ENCODE measurements around the gene GPR158. TPM values are rescaled to one million over a fixed set of nuclear protein-coding genes. Genes with fewer than 3 reads are reported as not detected.

Gene GPR158
- total RNA-seq, 2 donors from 2014 or later = not detected

GRCh38 chr10:25642721-25643120 lies 467.9 kb downstream of the GPR158 start:
- Histone ChIP-seq H3K4me1 (no peaks in the 10 kb centered on the region), H3K36me3 (no peaks in the 10 kb centered on the region), H3K27me3 (no peaks in the 10 kb centered on the region), H3K27ac (no peak overlapping the region), H3K4me3 (no peak overlapping the region), H3K9me3 (no peaks in the 10 kb centered on the region)
- DNase-seq (ENCODE audit: low spot score) = no peak
- no peak for TF ChIP-seq CTCF (IDR thresholded peaks at IDR 0.05)

GRCh38 chr10:25646371-25646770 lies 471.6 kb downstream of the GPR158 start:
- Histone ChIP-seq H3K27me3 (no peaks in the 10 kb centered on the region), H3K9me3 (no peaks in the 10 kb centered on the region), H3K4me3 (no peak overlapping the region), H3K36me3 (no peaks in the 10 kb centered on the region), H3K27ac (no peak overlapping the region), H3K4me1 (no peaks in the 10 kb centered on the region)
- TF ChIP-seq CTCF (IDR thresholded peaks at IDR 0.05) = no peak
- no peak for DNase-seq (ENCODE audit: low spot score)

- Histone ChIP-seq H3K4me3 (no peak overlapping the region), H3K9me3 (peaks cover 0 to 10% of the 10 kb centered on the region in 2 donors), H3K4me1 (no peaks in the 10 kb centered on the region), H3K27me3 (no peaks in the 10 kb centered on the region), H3K36me3 (no peaks in the 10 kb centered on the region), H3K27ac (no peak overlapping the region)
- DNase-seq (ENCODE audit: low spot score) = no peak
- no peak for TF ChIP-seq CTCF (IDR thresholded peaks at IDR 0.05)
Observed at GRCh38 chr10:25651534-25651933, 476.7 kb downstream of the GPR158 start.

Other genes with a start within 250 kb of the GPR158 start
- 1 to 10 TPM; 4.0 to 5.6 TPM for gene PRTFDC1, start 222.4 kb upstream of the GPR158 start, total RNA-seq
- gene ENKUR, start 158.8 kb upstream of the GPR158 start, total RNA-seq = not detected
- gene THNSL1, start 158.4 kb upstream of the GPR158 start, total RNA-seq = 1 to 10 TPM; 1.1 to 2.1 TPM

All from right atrium auricular region (tissue), 2 donors.